GM12872 (cell line): ENCODE data around the gene TTC7B.

ENCODE experiments used
- TF ChIP-seq, protein P1 (sequence below): IDR thresholded peaks from 3 replicates; pipeline ENCODE4 v1.5.1; 2011; ENCODE audit warnings: low read depth, mild to moderate bottlenecking, low read length, moderate library complexity; ENCODE audit not compliant: insufficient read depth

TTC7B gene

DNA sequence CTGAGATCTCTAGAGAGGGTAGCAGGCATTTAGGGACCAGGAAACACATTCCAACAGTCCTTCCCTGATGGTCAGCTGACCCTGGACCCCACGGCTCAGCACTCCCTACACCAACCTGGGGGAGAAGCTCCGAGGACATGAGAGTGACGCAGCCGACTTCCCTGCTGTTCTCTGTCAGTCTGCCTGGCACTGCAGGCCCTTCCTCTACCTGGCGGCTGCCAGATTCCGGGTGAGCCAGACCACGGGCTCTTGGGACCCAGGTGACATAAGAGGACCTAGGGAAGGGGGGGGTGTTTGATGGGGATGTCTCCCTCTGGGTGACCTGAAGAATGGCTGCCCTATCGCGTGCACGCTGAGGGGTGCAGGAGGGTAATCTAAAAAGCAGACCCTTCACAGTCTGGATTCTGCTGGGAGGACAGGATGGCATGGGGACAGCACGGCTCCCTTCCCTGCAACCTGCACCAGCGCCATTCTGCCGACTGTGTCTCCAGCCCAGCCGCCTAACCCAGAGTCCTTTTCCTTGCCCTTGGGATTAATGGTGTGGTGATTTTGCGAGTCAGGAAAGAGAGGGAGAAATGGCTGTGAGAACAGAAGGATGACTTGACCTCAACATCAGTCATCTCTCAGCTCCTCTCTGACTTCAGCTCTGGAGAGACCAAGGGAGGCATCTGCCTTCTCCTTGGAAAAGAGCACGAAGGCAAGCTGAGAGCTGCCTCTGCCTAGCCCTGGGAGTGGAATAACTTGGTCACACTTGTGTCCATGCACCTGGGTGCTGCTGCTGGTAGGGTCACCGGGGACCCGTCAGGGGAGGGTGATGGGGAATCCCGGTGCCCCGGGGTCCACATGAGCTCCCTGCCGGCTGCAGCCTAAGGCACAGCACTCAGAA lies 260.9 kb downstream of the TTC7B start:
- TF ChIP-seq, protein P1, sequence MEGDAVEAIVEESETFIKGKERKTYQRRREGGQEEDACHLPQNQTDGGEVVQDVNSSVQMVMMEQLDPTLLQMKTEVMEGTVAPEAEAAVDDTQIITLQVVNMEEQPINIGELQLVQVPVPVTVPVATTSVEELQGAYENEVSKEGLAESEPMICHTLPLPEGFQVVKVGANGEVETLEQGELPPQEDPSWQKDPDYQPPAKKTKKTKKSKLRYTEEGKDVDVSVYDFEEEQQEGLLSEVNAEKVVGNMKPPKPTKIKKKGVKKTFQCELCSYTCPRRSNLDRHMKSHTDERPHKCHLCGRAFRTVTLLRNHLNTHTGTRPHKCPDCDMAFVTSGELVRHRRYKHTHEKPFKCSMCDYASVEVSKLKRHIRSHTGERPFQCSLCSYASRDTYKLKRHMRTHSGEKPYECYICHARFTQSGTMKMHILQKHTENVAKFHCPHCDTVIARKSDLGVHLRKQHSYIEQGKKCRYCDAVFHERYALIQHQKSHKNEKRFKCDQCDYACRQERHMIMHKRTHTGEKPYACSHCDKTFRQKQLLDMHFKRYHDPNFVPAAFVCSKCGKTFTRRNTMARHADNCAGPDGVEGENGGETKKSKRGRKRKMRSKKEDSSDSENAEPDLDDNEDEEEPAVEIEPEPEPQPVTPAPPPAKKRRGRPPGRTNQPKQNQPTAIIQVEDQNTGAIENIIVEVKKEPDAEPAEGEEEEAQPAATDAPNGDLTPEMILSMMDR: no peak

DNA sequence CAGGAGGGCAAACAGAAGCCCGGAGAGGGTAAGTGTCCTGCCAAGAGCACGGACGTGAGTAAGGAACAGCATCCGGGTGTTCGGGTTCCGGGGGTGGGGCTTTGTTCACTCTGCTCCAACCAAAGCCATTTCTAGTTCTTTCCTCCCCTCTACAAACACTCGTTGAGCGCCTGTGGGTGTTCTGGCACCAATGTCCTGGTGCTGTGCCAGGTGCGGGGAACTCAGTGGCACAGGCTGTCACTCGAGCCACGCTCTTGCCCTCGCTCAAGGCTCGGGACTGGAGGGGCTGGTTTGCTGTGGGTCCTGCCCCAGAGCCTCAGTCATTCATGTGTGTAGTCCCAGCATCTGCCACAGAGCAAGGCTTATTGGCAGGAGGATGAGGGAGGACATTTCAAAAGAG lies 261.9 kb downstream of the TTC7B start:
- TF ChIP-seq, protein P1: no peak

DNA sequence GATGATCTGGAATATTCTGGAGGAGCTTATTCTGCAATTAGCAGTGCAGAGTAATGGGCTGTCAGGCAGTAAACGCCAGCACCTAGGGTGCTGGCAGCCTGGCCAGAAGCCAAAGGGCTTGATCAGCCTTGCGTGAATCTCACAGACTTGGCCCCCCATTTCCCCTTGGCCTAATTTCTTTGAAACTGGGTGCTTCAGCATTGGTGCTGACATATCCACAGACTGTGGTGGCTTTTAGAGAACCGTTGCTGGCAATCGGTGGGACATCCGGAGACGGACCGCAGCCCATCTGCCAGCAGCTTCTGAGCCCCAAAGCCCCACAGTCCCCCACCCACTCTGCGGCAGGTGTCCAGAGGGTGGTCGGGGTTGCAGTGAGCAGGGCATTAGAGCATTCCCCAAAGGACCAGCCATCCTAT lies 262.3 kb downstream of the TTC7B start:
- TF ChIP-seq, protein P1: no peak

DNA sequence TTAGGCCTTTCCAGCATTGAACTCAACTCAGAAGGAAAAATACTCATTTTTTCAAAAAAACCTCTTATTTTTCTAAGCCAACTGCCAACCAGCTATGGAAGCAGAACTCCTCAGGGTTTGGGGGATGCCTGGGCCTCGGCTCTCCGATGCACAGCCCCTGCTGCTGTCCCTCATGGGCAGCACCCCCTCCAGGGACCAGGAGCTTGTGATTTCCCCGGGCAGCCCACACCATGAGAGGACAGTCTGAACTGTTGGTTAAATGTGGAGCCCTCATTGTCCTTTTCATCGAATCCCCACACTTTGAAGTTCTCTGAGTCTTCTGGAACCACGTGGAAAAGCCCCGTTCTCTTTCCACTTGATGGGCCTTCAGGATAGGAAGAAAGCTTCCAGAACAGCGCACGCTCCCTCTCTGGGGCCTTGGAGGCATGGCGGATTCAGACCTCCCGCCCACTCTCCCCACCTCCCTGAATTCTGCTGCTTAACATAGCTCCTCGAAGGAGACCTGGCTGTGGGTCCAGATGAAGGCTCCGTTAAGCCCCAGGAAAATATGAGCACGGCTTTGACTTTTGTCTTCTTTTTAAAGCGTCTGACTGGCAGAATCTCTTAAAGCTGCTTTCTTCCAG lies 262.8 kb downstream of the TTC7B start:
- TF ChIP-seq, protein P1: no peak

DNA sequence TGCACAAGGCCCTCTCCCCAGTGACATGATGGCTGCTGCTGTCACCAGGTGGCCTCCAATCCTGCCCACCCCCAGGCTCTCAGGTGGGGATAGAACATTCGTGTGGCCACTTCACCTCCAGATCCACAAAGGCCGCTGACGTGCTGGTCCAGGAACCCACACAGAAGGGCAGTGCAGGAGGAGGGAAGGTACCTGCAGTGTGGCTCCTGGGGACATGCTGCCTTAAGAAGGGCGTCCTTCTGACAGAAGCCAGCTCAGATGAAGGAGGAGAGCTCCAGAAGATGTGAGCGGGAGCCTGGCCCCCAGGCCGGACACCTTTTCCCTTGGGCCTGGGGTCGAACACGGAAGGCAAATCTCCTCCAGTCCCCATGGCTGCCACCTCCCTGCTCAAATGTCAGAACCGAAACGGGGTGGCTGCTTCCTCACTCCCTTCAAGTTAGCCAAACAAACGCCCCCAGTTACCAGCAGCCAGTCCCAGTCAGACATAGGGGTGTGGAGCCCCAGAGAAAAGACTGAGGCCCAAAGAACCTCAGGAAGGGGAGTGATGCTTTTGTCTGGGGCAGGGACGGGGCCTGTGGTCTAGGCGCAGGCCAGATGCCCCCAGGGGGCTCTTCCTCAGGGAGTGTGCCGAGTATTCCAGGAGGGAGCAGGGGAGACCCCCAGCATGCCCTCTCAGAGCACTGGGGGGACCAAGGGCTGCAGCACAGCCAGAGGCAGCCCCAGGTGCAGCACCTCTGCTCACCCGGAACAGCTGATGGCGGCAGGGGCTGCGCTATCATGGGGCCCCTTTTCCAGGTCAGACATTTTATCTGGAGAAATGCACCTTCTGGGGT lies 263.5 kb downstream of the TTC7B start:
- TF ChIP-seq, protein P1: no peak

DNA sequence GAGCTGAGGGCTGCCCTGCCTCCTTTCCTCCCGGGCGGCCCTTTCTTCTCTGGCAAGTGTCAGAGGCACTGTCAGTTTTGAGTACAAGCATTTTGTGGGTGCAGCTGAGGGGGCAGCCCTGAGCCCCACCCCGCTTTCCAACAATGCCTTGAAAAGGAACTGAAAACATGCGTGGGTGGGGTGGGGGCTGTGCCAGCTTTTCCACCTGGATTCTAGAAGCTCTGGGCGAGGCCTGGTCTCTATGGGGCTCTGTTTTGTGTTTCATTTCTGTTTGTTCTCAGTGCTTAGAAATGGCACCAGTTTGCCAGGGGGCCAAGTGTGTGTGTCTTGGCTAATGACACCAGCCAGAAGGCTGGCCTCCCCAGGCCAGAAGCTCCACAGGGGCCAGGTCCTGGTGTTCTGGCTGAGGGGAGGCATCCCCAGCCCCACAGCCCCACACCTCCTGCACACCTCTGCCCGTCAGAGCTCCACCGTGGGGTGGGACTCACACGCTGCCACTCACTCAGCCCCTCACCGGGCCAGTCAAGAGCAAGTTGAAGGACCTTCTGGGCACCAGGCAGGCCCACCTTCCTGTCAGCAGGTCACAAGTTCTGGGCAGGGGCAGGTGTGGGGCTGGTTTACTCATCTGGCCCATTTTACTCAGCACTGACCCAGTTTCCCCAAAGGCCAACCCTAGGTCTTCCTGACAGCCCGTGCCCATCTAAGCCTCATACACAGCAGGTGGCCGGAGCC lies 264.3 kb downstream of the TTC7B start:
- TF ChIP-seq, protein P1: no peak
